IMR-90 (cell line): ENCODE measurements around the gene NIT1. TPM values are rescaled to one million over a fixed set of nuclear protein-coding genes. Genes with fewer than 3 reads are reported as not detected.

Source experiments
- ATAC-seq: fragments of 200-7000 bp; cut with Tn5 transposase; 2 replicates; pipeline ENCODE4 v1.9.1; 2020; ENCODE audit warnings: low read depth, mild to moderate bottlenecking, moderate library complexity
- BruUV-seq: library from RNA; stranded (reverse); fragments of 400-500 nt; replicated peaks from 2 replicates; lab custom pipeline; 2021; lab: Mats Ljungman, UMichigan
- CTCF ChIA-PET: fragments of 300-600 bp; formaldehyde crosslinking; extraction: SDS; loops from one replicate; lab custom pipeline; 2021; ENCODE audit warnings: antibody characterized with exemption; lab: Yijun Ruan, JAX
- POLR2A ChIA-PET: fragments of 300-600 bp; sonication (Branson Sonifier 250); formaldehyde crosslinking; loops from one replicate; lab custom pipeline; 2022; ENCODE audit warnings: antibody characterized with exemption; ENCODE audit not compliant: unreplicated experiment; lab: Charles Lee
- DNase-seq: peaks from one replicate; pipeline ENCODE4 v3.0.0; 2013
- H2AFZ ChIP-seq: replicated peaks from 2 replicates; pipeline ENCODE3; 2013; ENCODE audit warnings: low read length, mild to moderate bottlenecking; ENCODE audit not compliant: poor library complexity
- H2AK5ac ChIP-seq: 2 replicates; pipeline ENCODE4 v1.6.1; 2013; ENCODE audit warnings: low read depth, low read length, inconsistent platforms
- H2AK9ac ChIP-seq: replicated peaks from 2 replicates; pipeline ENCODE3; 2013; ENCODE audit warnings: mild to moderate bottlenecking, low read depth, low read length, moderate library complexity; ENCODE audit not compliant: poor library complexity
- H2BK120ac ChIP-seq: 2 replicates; pipeline ENCODE4 v1.6.1; 2013; ENCODE audit warnings: low read depth, low read length, inconsistent platforms
- H2BK15ac ChIP-seq: 3 replicates; pipeline ENCODE4 v1.6.1; 2013; ENCODE audit warnings: low read depth, low read length, inconsistent platforms
- H2BK20ac ChIP-seq: 2 replicates; pipeline ENCODE4 v1.6.1; 2013; ENCODE audit warnings: low read depth, mild to moderate bottlenecking, inconsistent platforms, low read length, moderate library complexity
- H2BK5ac ChIP-seq: 2 replicates; pipeline ENCODE4 v1.6.1; 2013; ENCODE audit warnings: mild to moderate bottlenecking, low read depth, low read length, inconsistent platforms; ENCODE audit not compliant: poor library complexity, severe bottlenecking
- H3K14ac ChIP-seq: replicated peaks from 2 replicates; pipeline ENCODE4 v1.6.1; 2013; ENCODE audit warnings: low read depth, low read length, inconsistent platforms
- H3K18ac ChIP-seq: 2 replicates; pipeline ENCODE4 v1.6.1; 2013; ENCODE audit warnings: low read depth, low read length, control low read depth
- H3K23ac ChIP-seq: 2 replicates; pipeline ENCODE4 v1.6.1; 2013; ENCODE audit warnings: low read depth, low read length, inconsistent platforms
- H3K27ac ChIP-seq: 2 replicates; pipeline ENCODE4 v1.5.1; 2013; ENCODE audit warnings: mild to moderate bottlenecking, control low read depth, low read length; ENCODE audit not compliant: insufficient read depth
- H3K27me3 ChIP-seq: 2 replicates; pipeline ENCODE4 v1.6.1; 2013; ENCODE audit warnings: low read length; ENCODE audit not compliant: control insufficient read depth, insufficient read depth
- H3K36me3 ChIP-seq: 2 replicates; pipeline ENCODE4 v1.6.1; 2013; ENCODE audit warnings: low read length, mixed read lengths; ENCODE audit not compliant: control insufficient read depth, insufficient read depth
- H3K4ac ChIP-seq: 2 replicates; pipeline ENCODE4 v1.6.1; 2013; ENCODE audit warnings: low read depth, low read length, inconsistent platforms
- H3K4me1 ChIP-seq: 2 replicates; pipeline ENCODE4 v1.6.1; 2013; ENCODE audit warnings: low read length, mixed read lengths; ENCODE audit not compliant: control insufficient read depth, insufficient read depth
- H3K4me2 ChIP-seq: 2 replicates; pipeline ENCODE4 v1.6.1; 2013; ENCODE audit warnings: low read depth, mild to moderate bottlenecking, control low read depth, low read length, moderate library complexity
- H3K4me3 ChIP-seq: 2 replicates; pipeline ENCODE4 v1.5.1; 2013; ENCODE audit warnings: low read depth, mild to moderate bottlenecking, control low read depth, low read length, moderate library complexity; ENCODE audit not compliant: insufficient read depth
- H3K56ac ChIP-seq: 2 replicates; pipeline ENCODE4 v1.6.1; 2013; ENCODE audit warnings: low read length, inconsistent platforms; ENCODE audit not compliant: insufficient read depth; ENCODE audit errors: extremely low read depth
- H3K79me1 ChIP-seq, 2 experiments: 2 replicates each; pipeline ENCODE4 v1.6.1; 2013; ENCODE audit warnings: low read length in 2 of 2, inconsistent platforms in 1 of 2, low read depth in 1 of 2
- H3K9ac ChIP-seq: 2 replicates; pipeline ENCODE4 v1.6.1; 2013; ENCODE audit warnings: low read depth, low read length, control low read depth
- H3K9me1 ChIP-seq: 2 replicates; pipeline ENCODE4 v1.6.1; 2013; ENCODE audit warnings: low read length, inconsistent platforms; ENCODE audit not compliant: insufficient read depth
- H3K9me3 ChIP-seq: 2 replicates; pipeline ENCODE4 v1.6.1; 2013; ENCODE audit warnings: low read length; ENCODE audit not compliant: control insufficient read depth, insufficient read depth
- H4K20me1 ChIP-seq: 2 replicates; pipeline ENCODE4 v1.6.1; 2013; ENCODE audit warnings: low read length, inconsistent platforms; ENCODE audit not compliant: insufficient read depth
- H4K5ac ChIP-seq: 2 replicates; pipeline ENCODE4 v1.6.1; 2013; ENCODE audit warnings: mild to moderate bottlenecking, low read depth, low read length, control low read depth
- H4K8ac ChIP-seq, 2 experiments: 2 replicates each; pipeline ENCODE4 v1.6.1; 2013; ENCODE audit warnings: low read depth in 2 of 2, low read length in 2 of 2, control low read depth in 1 of 2, inconsistent platforms in 1 of 2
- H4K91ac ChIP-seq: 2 replicates; pipeline ENCODE4 v1.6.1; 2013; ENCODE audit warnings: low read depth, low read length, inconsistent platforms; ENCODE audit not compliant: insufficient read depth
- BHLHE40 ChIP-seq: fragments of 150-350 bp; IDR thresholded peaks from 2 replicates; pipeline ENCODE4 v1.6.1; 2016; ENCODE audit warnings: mild to moderate bottlenecking, low read depth, low read length
- CTCF ChIP-seq: conservative IDR thresholded peaks from 2 replicates; pipeline ENCODE4 v1.5.1; 2012; ENCODE audit warnings: mild to moderate bottlenecking, low read depth, low read length, improper control_type of control experiment
- FOS ChIP-seq: fragments of 150-350 bp; IDR thresholded peaks from 2 replicates; pipeline ENCODE4 v1.6.1; 2016; ENCODE audit warnings: low read depth, low read length
- MXI1 ChIP-seq: IDR thresholded peaks from 2 replicates; pipeline ENCODE4 v1.6.1; 2012; ENCODE audit warnings: low read depth, mild to moderate bottlenecking, low read length, moderate library complexity, borderline replicate concordance
- NFE2L2 ChIP-seq: fragments of 150-350 bp; IDR thresholded peaks from 2 replicates; pipeline ENCODE4 v1.6.1; 2016; ENCODE audit warnings: low read depth, mild to moderate bottlenecking, low read length
- POLR2A ChIP-seq: IDR thresholded peaks from 2 replicates; pipeline ENCODE4 v1.6.1; 2012; ENCODE audit warnings: mild to moderate bottlenecking, low read depth, low read length
- RAD21 ChIP-seq: IDR thresholded peaks from 2 replicates; pipeline ENCODE4 v1.6.1; 2012; ENCODE audit warnings: low read length, improper control_type of control experiment
- RFX5 ChIP-seq: IDR thresholded peaks from 2 replicates; pipeline ENCODE4 v1.8.0; 2012; ENCODE audit warnings: low read depth, mild to moderate bottlenecking, low read length, moderate library complexity
- SMC3 ChIP-seq: fragments of 150-350 bp; IDR thresholded peaks from 2 replicates; pipeline ENCODE4 v1.6.1; 2016; ENCODE audit warnings: low read depth, mild to moderate bottlenecking, antibody characterized with exemption, low read length, moderate library complexity
- USF2 ChIP-seq: fragments of 150-350 bp; IDR thresholded peaks from 2 replicates; pipeline ENCODE4 v1.6.1; 2017; ENCODE audit warnings: mild to moderate bottlenecking, antibody characterized with exemption, low read length, low read depth
- WGBS, 2 experiments: methylation state at CpG; one replicate each; pipeline versions ENCODE4 v1.1.5 to v1.1.7; 2013; ENCODE audit warnings: missing lambda C conversion rate in 2 of 2; ENCODE audit not compliant: insufficient read length in 1 of 2; ENCODE audit errors: extremely low coverage in 2 of 2; 5-methylcytosine and 5-hydroxymethylcytosine counted together
- dilution Hi-C: fragments of 300-500 bp; cut with HindIII; formaldehyde crosslinking; loops from one replicate; pipeline ENCODE4 v1.14.3; 2018; ENCODE audit warnings: low sequenced_read_pairs; ENCODE audit not compliant: unreplicated experiment
- in situ Hi-C: fragments of 300-500 bp; cut with MboI; formaldehyde crosslinking; loops from 3 replicates; pipeline ENCODE4 v1.14.3; 2019; ENCODE audit warnings: low sequenced_read_pairs, inconsistent platforms, mixed read lengths
- intact Hi-C: fragments of 100-400 bp; cut with micrococcal nuclease; formaldehyde crosslinking; loops from 2 replicates; pipeline ENCODE4 v1.10.0; 2022
- polyA plus RNA-seq, 3 experiments: library from polyadenylated mRNA; depleted of rRNA; stranded (reverse); fragments of >200 nt; gene quantifications; 2 replicates each; pipeline ENCODE4 v1.2.3, GENCODE V29; 2012; ENCODE audit warnings: low replicate concordance in 1 of 3
- total RNA-seq: library from RNA; depleted of rRNA; stranded (reverse); fragments of >200 nt; gene quantifications from 2 replicates; pipeline ENCODE4 v1.2.3, GENCODE V29; 2012

Gene NIT1
- total and polyA plus RNA-seq, 2 of the 4 experiments (the other 2 are of a cell fraction) = 22.8 to 33.6 TPM

GRCh38 chr1:161121042-161121650, 3.2 kb downstream of the NIT1 start:
- H2BK20ac ChIP-seq = no peak overlapping the region
- dilution Hi-C loops (no loop called here), intact Hi-C loops (no loop called here), in situ Hi-C loops (no loop called here)
- no peak overlapping the region for H4K5ac ChIP-seq
- no peaks in the 10 kb centered on the region; the same call in 1 of the 2 replicates for H3K9me3 ChIP-seq
- H4K8ac ChIP-seq = no peak overlapping the region
- no peak overlapping the region for H3K4me2 ChIP-seq
- H3K9me1 ChIP-seq = peaks cover 20% of the 10 kb centered on the region
- peaks cover 32% of the 10 kb centered on the region for H4K20me1 ChIP-seq
- CTCF ChIA-PET = no interaction called here
- no peak overlapping the region for H3K56ac ChIP-seq
- no peak overlapping the region for H2AK5ac ChIP-seq
- no TSS peak for BruUV-seq
- POLR2A ChIA-PET = no interaction called here
- no peaks in the 10 kb centered on the region for H3K27me3 ChIP-seq
- no peak overlapping the region for H4K91ac ChIP-seq
- H3K27ac ChIP-seq = no peak overlapping the region
- peaks cover 17% of the 10 kb centered on the region for H3K4me1 ChIP-seq
- no peak overlapping the region for H3K4me3 ChIP-seq
- no peak for TF ChIP-seq FOS
- TF ChIP-seq RFX5 = no peak
- no peak for TF ChIP-seq POLR2A
- no peak for TF ChIP-seq RAD21
- no peak for TF ChIP-seq CTCF
- TF ChIP-seq NFE2L2 = no peak
- no peak for TF ChIP-seq USF2
- TF ChIP-seq MXI1 = no peak
- TF ChIP-seq BHLHE40 = no peak
- TF ChIP-seq SMC3 = no peak
- H3K9ac ChIP-seq = no peak overlapping the region
- H3K79me1 ChIP-seq = peaks cover 37 to 75% of the 10 kb centered on the region in 2 experiments
- no peak overlapping the region for H2BK15ac ChIP-seq
- H2BK5ac ChIP-seq = no peak overlapping the region
- no peak overlapping the region for H3K23ac ChIP-seq
- no peak overlapping the region for H3K14ac ChIP-seq
- ATAC-seq (no peak), DNase-seq (no peak)
- H3K4ac ChIP-seq = no peak overlapping the region
- no CpG with 5 or more reads among the region's 3 CpGs for WGBS, 2 experiments
- H2BK120ac ChIP-seq = no peak overlapping the region
- no peak overlapping the region for H2AK9ac ChIP-seq
- H3K36me3 ChIP-seq = peaks cover 50% of the 10 kb centered on the region
- H2AFZ ChIP-seq = no peak overlapping the region
- H3K18ac ChIP-seq = no peak overlapping the region
